Stomach smooth muscle (tissue), 2 donors: Measurements from ENCODE around the gene CCNB1.
"Not testable (repeated sequence)": the region's sequence is repeated elsewhere in the genome, so short reads cannot be mapped to it uniquely, and the experiment has no call there.

Source experiments
- H3K27ac ChIP-seq: one replicate; pipeline ENCODE4 v1.7.0; 2013; ENCODE audit warnings: mild to moderate bottlenecking, low read length, inconsistent platforms
- H3K27me3 ChIP-seq, 2 donors: one replicate each; pipeline ENCODE4 v1.7.0; 2013; ENCODE audit warnings: low read length in 2 of 2; ENCODE audit not compliant: insufficient read depth in 2 of 2, control insufficient read depth in 1 of 2
- H3K36me3 ChIP-seq, 2 donors: one replicate each; pipeline ENCODE4 v1.7.0; 2013; ENCODE audit warnings: low read length in 2 of 2; ENCODE audit not compliant: control insufficient read depth in 2 of 2, insufficient read depth in 2 of 2
- H3K4me1 ChIP-seq: one replicate; pipeline ENCODE4 v1.7.0; 2013; ENCODE audit warnings: low read length; ENCODE audit not compliant: control insufficient read depth, insufficient read depth
- H3K4me3 ChIP-seq, 2 donors: one replicate each; pipeline ENCODE4 v1.7.0; 2013; ENCODE audit warnings: low read length in 2 of 2
- H3K9ac ChIP-seq, 2 donors: one replicate each; pipeline ENCODE4 v1.7.0; 2013; ENCODE audit warnings: low read length in 2 of 2, mild to moderate bottlenecking in 1 of 2
- H3K9me3 ChIP-seq, 2 donors: one replicate each; pipeline ENCODE4 v1.7.0; 2013; ENCODE audit warnings: low read length in 2 of 2; ENCODE audit not compliant: control insufficient read depth in 2 of 2
- donor health status: healthy.
- donor health status: Pancreatic carcinoma.

The CCNB1 gene

DNA sequence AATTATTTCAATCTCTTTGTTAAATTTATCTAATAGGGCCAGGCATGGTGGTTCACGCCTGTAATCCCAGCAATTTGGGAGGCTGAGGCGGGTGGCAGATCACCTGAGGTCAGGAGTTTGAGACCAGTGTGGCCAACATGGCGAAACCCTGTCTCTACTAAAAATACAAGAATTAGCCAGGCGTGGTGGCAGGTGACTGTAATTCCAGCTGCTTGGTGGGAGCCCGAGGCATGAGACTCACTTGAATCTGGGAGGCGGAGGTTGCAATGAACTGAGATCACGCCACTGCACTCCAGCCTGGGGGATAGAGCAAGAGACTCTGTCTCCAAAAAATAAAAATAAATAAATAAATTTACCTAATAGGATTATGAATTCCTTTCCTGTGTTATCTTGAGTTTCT lies 18.4 kb upstream of the CCNB1 start:
- not testable (repeated sequence) for H3K27ac ChIP-seq, H3K9ac ChIP-seq

DNA sequence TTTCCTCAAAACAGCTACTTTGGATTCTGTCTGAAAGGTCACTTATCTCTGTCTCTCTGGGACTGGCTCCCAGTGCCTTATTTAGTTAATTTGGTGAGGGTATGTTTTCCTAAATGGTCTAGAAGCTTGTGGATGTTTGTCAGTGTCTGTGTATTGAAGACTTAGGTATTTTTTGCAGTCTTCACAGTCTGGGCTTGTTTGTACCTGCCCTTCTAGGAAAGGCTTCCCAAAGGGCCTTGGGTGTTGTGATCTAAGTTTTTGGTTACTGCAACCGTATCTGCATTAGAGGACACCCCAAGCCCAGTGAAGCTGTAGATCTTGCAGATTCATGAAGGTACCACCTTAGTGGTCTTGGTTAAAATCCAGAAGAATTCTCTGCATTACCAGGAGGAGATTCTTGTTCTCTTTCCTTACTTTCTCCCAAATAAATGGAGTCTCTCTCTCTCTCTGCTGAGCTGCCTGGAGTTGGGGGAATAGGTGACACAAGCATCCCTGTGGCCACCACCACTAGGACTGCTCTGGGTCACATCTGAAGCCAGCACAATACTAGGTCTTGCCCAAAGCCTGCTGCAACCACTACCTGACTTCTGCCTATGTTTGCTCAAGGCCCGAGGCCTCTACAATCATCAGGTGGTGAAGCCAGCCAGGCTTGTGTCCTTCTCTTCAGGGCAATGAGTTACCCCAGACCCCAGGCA lies 17.8 kb upstream of the CCNB1 start:
- Histone ChIP-seq H3K27me3 (no peaks in the 10 kb centered on the region), H3K4me1 (no peaks in the 10 kb centered on the region), H3K27ac (no peak overlapping the region), H3K4me3 (no peak overlapping the region), H3K9ac (no peak overlapping the region), H3K9me3 (no peaks in the 10 kb centered on the region), H3K36me3 (no peaks in the 10 kb centered on the region)

More for the DNA sequence above, 18.4 kb upstream of the CCNB1 start:
- not testable (repeated sequence) for H3K4me1 ChIP-seq, H3K4me3 ChIP-seq, H3K27me3 ChIP-seq, H3K36me3 ChIP-seq, H3K9me3 ChIP-seq

GRCh38 chr5:69149676-69150010 lies 17.3 kb upstream of the CCNB1 start:
- Histone ChIP-seq H3K4me3 (no peak overlapping the region), H3K27me3 (no peaks in the 10 kb centered on the region), H3K9me3 (no peaks in the 10 kb centered on the region), H3K4me1 (no peaks in the 10 kb centered on the region), H3K36me3 (no peaks in the 10 kb centered on the region), H3K27ac (no peak overlapping the region), H3K9ac (no peak overlapping the region)

DNA sequence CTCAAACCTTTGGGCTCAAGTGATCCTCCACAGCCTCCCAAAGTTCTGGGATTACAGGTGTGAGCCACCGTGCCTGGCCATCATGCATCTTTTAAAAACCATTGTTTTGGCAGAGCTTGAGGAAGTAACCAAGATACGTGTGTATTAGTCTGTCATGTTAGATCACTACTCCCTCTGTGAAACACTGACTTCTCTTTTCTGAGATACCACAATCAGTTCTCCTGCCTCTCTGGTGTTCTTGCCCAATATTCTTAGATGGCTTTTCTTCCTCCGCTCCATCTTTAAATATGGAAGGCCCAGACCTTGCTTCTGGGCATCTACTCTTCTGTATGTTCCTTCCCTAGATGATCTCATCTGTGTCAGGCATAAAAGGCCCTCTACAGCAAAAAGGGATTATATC lies 14.2 kb upstream of the CCNB1 start:
- H3K9ac ChIP-seq = no peak overlapping the region
- no peaks in the 10 kb centered on the region for H3K9me3 ChIP-seq
- H3K4me3 ChIP-seq = no peak overlapping the region
- H3K36me3 ChIP-seq = no peaks in the 10 kb centered on the region
- no peak overlapping the region for H3K27ac ChIP-seq
- H3K4me1 ChIP-seq = no peaks in the 10 kb centered on the region
- H3K27me3 ChIP-seq = no peaks in the 10 kb centered on the region

- Histone ChIP-seq H3K36me3 (no peaks in the 10 kb centered on the region), H3K9ac (no peak overlapping the region), H3K4me3 (no peak overlapping the region), H3K27me3 (no peaks in the 10 kb centered on the region), H3K9me3 (no peaks in the 10 kb centered on the region), H3K4me1 (no peaks in the 10 kb centered on the region), H3K27ac (no peak overlapping the region)
Measured at GRCh38 chr5:69156456-69156855, 10.5 kb upstream of the CCNB1 start.

DNA sequence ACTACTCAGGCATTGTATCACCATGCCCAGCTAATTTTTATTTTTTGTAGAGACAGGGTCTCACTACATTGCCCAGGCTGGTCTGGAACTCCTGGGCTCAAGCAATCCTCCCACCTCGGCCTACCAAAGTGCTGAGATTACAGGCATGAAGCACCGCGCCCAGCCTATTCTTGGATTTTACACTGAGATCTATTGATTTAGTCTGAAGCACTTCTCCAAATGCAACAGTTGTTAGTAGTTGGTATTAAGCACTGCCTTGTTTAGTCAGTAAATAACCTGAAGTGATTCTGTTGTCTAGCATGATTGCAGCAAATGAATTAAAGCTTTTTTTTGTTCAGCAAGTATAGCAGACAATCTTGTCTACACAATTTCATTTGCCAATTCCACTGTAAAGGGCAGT lies 8.9 kb upstream of the CCNB1 start:
- Histone ChIP-seq H3K9ac (no peak overlapping the region), H3K27ac (no peak overlapping the region), H3K36me3 (no peaks in the 10 kb centered on the region), H3K9me3 (no peaks in the 10 kb centered on the region), H3K4me1 (no peaks in the 10 kb centered on the region), H3K27me3 (no peaks in the 10 kb centered on the region), H3K4me3 (no peak overlapping the region)

DNA sequence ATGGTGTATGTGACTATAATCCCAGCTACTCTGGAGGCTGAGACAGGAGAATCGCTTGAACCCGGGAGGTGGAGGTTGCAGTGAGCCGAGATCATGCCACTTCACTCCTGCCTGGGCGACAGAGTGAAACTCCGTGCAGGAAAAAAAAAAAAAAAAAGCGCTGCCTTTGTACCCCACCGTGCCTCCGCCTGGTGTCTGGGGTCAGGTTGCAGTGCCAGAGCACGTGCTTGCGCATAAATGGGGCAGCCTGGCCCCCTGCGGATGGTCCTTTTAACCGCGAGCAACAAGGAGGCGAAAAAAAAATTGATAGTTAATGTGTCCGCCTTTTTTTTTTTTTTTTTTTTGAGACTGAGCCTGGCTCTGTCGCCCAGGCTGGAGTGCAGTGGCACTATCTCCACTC lies 6.3 kb upstream of the CCNB1 start:
- Histone ChIP-seq H3K36me3 (no peaks in the 10 kb centered on the region), H3K4me3 (no peak overlapping the region)

DNA sequence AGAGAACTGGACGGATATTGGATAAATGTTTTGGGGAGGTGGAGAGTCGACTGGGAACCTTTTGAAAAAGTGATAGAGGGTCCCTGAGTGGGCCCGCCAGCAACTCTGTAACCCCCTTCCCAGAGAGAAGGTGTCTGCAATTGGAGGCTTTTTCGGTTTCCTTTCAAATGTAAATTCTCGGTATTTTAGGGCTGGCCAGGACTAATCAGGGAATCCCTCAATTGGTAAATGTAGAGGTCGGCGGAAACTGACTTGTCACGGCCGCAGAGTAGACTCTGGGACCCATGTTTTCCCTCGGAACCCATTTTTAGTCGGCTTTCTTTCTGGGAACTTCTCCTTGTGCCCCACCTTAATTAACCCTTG lies 524 bp downstream of the CCNB1 start:
- Histone ChIP-seq H3K4me3 (peak overlapping the region; percentile 91 to 96), H3K27ac (no peak overlapping the region), H3K9ac (peak overlapping the region; percentile 60)

More for the DNA sequence above, 6.3 kb upstream of the CCNB1 start:
- Histone ChIP-seq H3K9me3 (no peaks in the 10 kb centered on the region), H3K27me3 (no peaks in the 10 kb centered on the region), H3K9ac (no peak overlapping the region), H3K27ac (no peak overlapping the region), H3K4me1 (no peaks in the 10 kb centered on the region)

GRCh38 chr5:69167929-69168328 lies 979 bp downstream of the CCNB1 start:
- H3K9ac ChIP-seq = no peak overlapping the region
- no peaks in the 10 kb centered on the region for H3K36me3 ChIP-seq
- no peak overlapping the region for H3K27ac ChIP-seq
- H3K27me3 ChIP-seq = no peaks in the 10 kb centered on the region
- H3K4me1 ChIP-seq = peaks cover 13% of the 10 kb centered on the region
- H3K4me3 ChIP-seq = peak overlapping the region in 1 of 2 donors; percentile 91
- H3K9me3 ChIP-seq = no peaks in the 10 kb centered on the region

More for the DNA sequence above, 524 bp downstream of the CCNB1 start:
- Histone ChIP-seq H3K9me3 (no peaks in the 10 kb centered on the region), H3K36me3 (no peaks in the 10 kb centered on the region), H3K27me3 (no peaks in the 10 kb centered on the region), H3K4me1 (peaks cover 13% of the 10 kb centered on the region)

DNA sequence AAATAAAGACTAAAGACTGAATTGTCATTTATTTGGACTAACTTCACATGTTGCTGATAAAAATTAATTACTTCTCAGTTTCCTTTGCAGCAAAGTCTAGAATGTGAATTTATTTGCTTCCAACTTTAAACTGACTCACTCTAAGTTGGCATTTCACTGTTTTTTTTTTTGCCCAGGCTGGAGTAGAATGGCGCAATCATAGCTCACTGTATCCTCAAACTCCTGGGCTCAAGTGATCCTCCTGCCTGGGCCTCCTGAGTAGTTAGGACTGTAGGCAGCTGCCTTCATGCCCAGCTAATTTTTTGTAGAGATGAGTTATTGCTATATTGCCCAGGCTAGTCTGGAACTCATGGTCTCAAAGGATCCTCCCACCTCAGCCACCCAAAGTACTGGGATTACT lies 3.5 kb downstream of the CCNB1 start:
- Histone ChIP-seq H3K27me3 (no peaks in the 10 kb centered on the region), H3K36me3 (peaks cover 0 to 4% of the 10 kb centered on the region in 2 donors), H3K4me3 (no peak overlapping the region), H3K9me3 (no peaks in the 10 kb centered on the region), H3K27ac (no peak overlapping the region), H3K9ac (no peak overlapping the region), H3K4me1 (peaks cover 13% of the 10 kb centered on the region)

GRCh38 chr5:69170969-69171368 lies 4.0 kb downstream of the CCNB1 start:
- no peak overlapping the region for H3K4me3 ChIP-seq
- H3K27me3 ChIP-seq = no peaks in the 10 kb centered on the region
- no peak overlapping the region for H3K27ac ChIP-seq
- H3K9ac ChIP-seq = no peak overlapping the region
- peaks cover 13% of the 10 kb centered on the region for H3K4me1 ChIP-seq
- H3K36me3 ChIP-seq = peaks cover 0 to 4% of the 10 kb centered on the region in 2 donors
- no peaks in the 10 kb centered on the region for H3K9me3 ChIP-seq
